Effector memory CD8-positive, alpha-beta T cell (primary cell): Measurements from ENCODE around the gene CPED1.

ENCODE experiments used
- ATAC-seq: fragments of 150-1000 bp; cut with Tn5 transposase; replicated peaks from 2 replicates; pipeline ENCODE4 v1.10.0; 2021; ENCODE audit warnings: mild to moderate bottlenecking, moderate library complexity
- DNase-seq, 3 experiments: peaks; one replicate each; pipeline ENCODE4 v3.0.0; 2021
- H3K27ac Mint-ChIP-seq, 2 donors: one replicate each; pipeline ENCODE4 v1.8.0; 2022; ENCODE audit warnings: mild to moderate bottlenecking in 2 of 2, mixed read lengths in 2 of 2, moderate library complexity in 2 of 2
- H3K27me3 Mint-ChIP-seq, 2 donors: one replicate each; pipeline ENCODE4 v1.8.0; 2022; ENCODE audit warnings: mixed read lengths in 2 of 2
- H3K36me3 Mint-ChIP-seq: one replicate; pipeline ENCODE4 v1.8.0; 2022; ENCODE audit warnings: mild to moderate bottlenecking, moderate library complexity, mixed read lengths; ENCODE audit not compliant: insufficient read depth
- H3K4me1 Mint-ChIP-seq, 2 donors: one replicate each; pipeline ENCODE4 v1.8.0; 2022; ENCODE audit warnings: low read depth in 2 of 2, mixed read lengths in 2 of 2
- H3K4me3 Mint-ChIP-seq, 2 donors: one replicate each; pipeline ENCODE4 v1.8.0; 2022; ENCODE audit warnings: mild to moderate bottlenecking in 2 of 2, mixed read lengths in 2 of 2, moderate library complexity in 2 of 2
- H3K9me3 Mint-ChIP-seq, 2 donors: one replicate each; pipeline ENCODE4 v1.8.0; 2022; ENCODE audit warnings: mixed read lengths in 2 of 2

CPED1 gene

GRCh38 chr7:120994512-120995410 lies 6.2 kb downstream of the CPED1 start:
- DNase-seq (no peak), ATAC-seq (no peak)
- no peak overlapping the region for H3K27ac Mint-ChIP-seq
- no peaks in the 10 kb centered on the region for H3K9me3 Mint-ChIP-seq
- no peak overlapping the region for H3K4me3 Mint-ChIP-seq
- peaks cover 31 to 57% of the 10 kb centered on the region in 2 donors for H3K27me3 Mint-ChIP-seq
- peaks cover 4% of the 10 kb centered on the region in 2 donors for H3K4me1 Mint-ChIP-seq
- no peaks in the 10 kb centered on the region for H3K36me3 Mint-ChIP-seq

- H3K4me3 Mint-ChIP-seq = no peak overlapping the region
- no peaks in the 10 kb centered on the region for H3K9me3 Mint-ChIP-seq
These were observed 7.1 kb downstream of the CPED1 start for GRCh38 chr7:120995654-120996053.

GRCh38 chr7:120996333-120996987 lies 7.9 kb downstream of the CPED1 start:
- H3K9me3 Mint-ChIP-seq = no peaks in the 10 kb centered on the region
- no peak overlapping the region for H3K27ac Mint-ChIP-seq
- no peak overlapping the region for H3K4me3 Mint-ChIP-seq
- peaks cover 4% of the 10 kb centered on the region in 2 donors for H3K4me1 Mint-ChIP-seq
- peak; percentile 40 to 47 (median 40) for DNase-seq
- H3K36me3 Mint-ChIP-seq = no peaks in the 10 kb centered on the region
- peak; percentile 86 for ATAC-seq
- peaks cover 27 to 44% of the 10 kb centered on the region in 2 donors for H3K27me3 Mint-ChIP-seq

More at GRCh38 chr7:120995654-120996053, 7.1 kb downstream of the CPED1 start:
- no peak for DNase-seq
- no peak for ATAC-seq
- H3K4me1 Mint-ChIP-seq = peaks cover 4% of the 10 kb centered on the region in 2 donors
- H3K36me3 Mint-ChIP-seq = no peaks in the 10 kb centered on the region
- peaks cover 27 to 50% of the 10 kb centered on the region in 2 donors for H3K27me3 Mint-ChIP-seq
- no peak overlapping the region for H3K27ac Mint-ChIP-seq

- Mint-ChIP-seq H3K4me3 (no peak overlapping the region), H3K4me1 (peaks cover 4% of the 10 kb centered on the region in 2 donors), H3K9me3 (no peaks in the 10 kb centered on the region), H3K36me3 (no peaks in the 10 kb centered on the region), H3K27me3 (peaks cover 24 to 41% of the 10 kb centered on the region in 2 donors), H3K27ac (no peak overlapping the region)
- ATAC-seq (no peak), DNase-seq (no peak)
These were observed 8.5 kb downstream of the CPED1 start for GRCh38 chr7:120996988-120997345.

GRCh38 chr7:120997882-120998474 lies 9.5 kb downstream of the CPED1 start:
- Mint-ChIP-seq H3K27me3 (peaks cover 22 to 37% of the 10 kb centered on the region in 2 donors), H3K27ac (no peak overlapping the region), H3K36me3 (no peaks in the 10 kb centered on the region), H3K9me3 (no peaks in the 10 kb centered on the region), H3K4me1 (peaks cover 4% of the 10 kb centered on the region in 2 donors), H3K4me3 (no peak overlapping the region)
- ATAC-seq (no peak), DNase-seq (no peak)

- DNase-seq (no peak), ATAC-seq (no peak)
- Mint-ChIP-seq H3K27ac (no peak overlapping the region), H3K4me3 (no peak overlapping the region), H3K27me3 (peaks cover 27 to 42% of the 10 kb centered on the region in 2 donors), H3K36me3 (no peaks in the 10 kb centered on the region), H3K9me3 (no peaks in the 10 kb centered on the region), H3K4me1 (peaks cover 4% of the 10 kb centered on the region in 2 donors)
These were observed 10.0 kb downstream of the CPED1 start for GRCh38 chr7:120998520-120998919.

- DNase-seq = no peak
- peaks cover 4% of the 10 kb centered on the region in 2 donors for H3K4me1 Mint-ChIP-seq
- no peak for ATAC-seq
- H3K36me3 Mint-ChIP-seq = no peaks in the 10 kb centered on the region
- no peaks in the 10 kb centered on the region for H3K9me3 Mint-ChIP-seq
- H3K27me3 Mint-ChIP-seq = peaks cover 33 to 45% of the 10 kb centered on the region in 2 donors
- no peak overlapping the region for H3K4me3 Mint-ChIP-seq
- H3K27ac Mint-ChIP-seq = no peak overlapping the region
These were observed 10.6 kb downstream of the CPED1 start for GRCh38 chr7:120998996-120999565.

- H3K4me3 Mint-ChIP-seq = no peak overlapping the region
- ATAC-seq (no peak), DNase-seq (no peak)
- H3K27ac Mint-ChIP-seq = no peak overlapping the region
- H3K27me3 Mint-ChIP-seq = peaks cover 32 to 38% of the 10 kb centered on the region in 2 donors
- no peaks in the 10 kb centered on the region for H3K36me3 Mint-ChIP-seq
- peaks cover 4% of the 10 kb centered on the region in 2 donors for H3K4me1 Mint-ChIP-seq
- no peaks in the 10 kb centered on the region for H3K9me3 Mint-ChIP-seq
These were observed 11.8 kb downstream of the CPED1 start for GRCh38 chr7:121000081-121000983.

GRCh38 chr7:121001234-121001906 lies 12.9 kb downstream of the CPED1 start:
- DNase-seq (no peak), ATAC-seq (no peak)
- H3K36me3 Mint-ChIP-seq = no peaks in the 10 kb centered on the region
- no peaks in the 10 kb centered on the region for H3K9me3 Mint-ChIP-seq
- peaks cover 4% of the 10 kb centered on the region in 2 donors for H3K4me1 Mint-ChIP-seq
- H3K27ac Mint-ChIP-seq = no peak overlapping the region
- H3K27me3 Mint-ChIP-seq = peaks cover 34 to 44% of the 10 kb centered on the region in 2 donors
- H3K4me3 Mint-ChIP-seq = no peak overlapping the region

GRCh38 chr7:121002048-121002756 lies 13.7 kb downstream of the CPED1 start:
- H3K4me3 Mint-ChIP-seq = no peak overlapping the region
- H3K27me3 Mint-ChIP-seq = peaks cover 42% of the 10 kb centered on the region in 2 donors
- H3K4me1 Mint-ChIP-seq = no peaks in the 10 kb centered on the region
- ATAC-seq (no peak), DNase-seq (no peak)
- no peaks in the 10 kb centered on the region for H3K36me3 Mint-ChIP-seq
- no peaks in the 10 kb centered on the region for H3K9me3 Mint-ChIP-seq
- H3K27ac Mint-ChIP-seq = no peak overlapping the region

GRCh38 chr7:121002757-121003200 lies 14.3 kb downstream of the CPED1 start:
- Mint-ChIP-seq H3K27me3 (peaks cover 48% of the 10 kb centered on the region in 2 donors), H3K4me1 (no peaks in the 10 kb centered on the region), H3K27ac (no peak overlapping the region), H3K9me3 (no peaks in the 10 kb centered on the region), H3K36me3 (no peaks in the 10 kb centered on the region), H3K4me3 (no peak overlapping the region)
- no peak for ATAC-seq
- DNase-seq = no peak
